ENCODE measurements around the gene OR9A2.
A peak's percentile ranks its signal among the peaks of the same experiment; 100 is the strongest.

The OR9A2 gene

GRCh38 chr7:143027032-143027431, at the start of gene OR9A2:
OR9A2 (minus strand) TSS chr7:143027132; CDS start chr7:143027132, 0 bp downstream.
- H3K4me3 Mint-ChIP-seq = no peak within 1 kb of the TSS
- DNase-seq (no peak), ATAC-seq (no peak)
- no peak within 1 kb of the TSS for H3K27ac Mint-ChIP-seq
- no peaks in the 10 kb centered on the region for H3K4me1 Mint-ChIP-seq
- peaks cover 15% of the 10 kb centered on the region for H3K27me3 Mint-ChIP-seq
- no peaks in the 10 kb centered on the region for H3K9me3 Mint-ChIP-seq

- H3K27ac Mint-ChIP-seq = no peak overlapping the region
- ATAC-seq (no peak), DNase-seq (no peak)
- peaks cover 37% of the 10 kb centered on the region for H3K27me3 Mint-ChIP-seq
- no peaks in the 10 kb centered on the region for H3K4me1 Mint-ChIP-seq
- no peak overlapping the region for H3K4me3 Mint-ChIP-seq
- H3K9me3 Mint-ChIP-seq = peaks cover 0 to 8% of the 10 kb centered on the region in 2 donors
Observed at GRCh38 chr7:143074141-143074540, 47.2 kb upstream of the OR9A2 start.

GRCh38 chr7:143073556-143073955, 46.6 kb upstream of the OR9A2 start:
- H3K4me3 Mint-ChIP-seq = no peak overlapping the region
- no peaks in the 10 kb centered on the region for H3K4me1 Mint-ChIP-seq
- peaks cover 32% of the 10 kb centered on the region for H3K27me3 Mint-ChIP-seq
- peaks cover 0 to 8% of the 10 kb centered on the region in 2 donors for H3K9me3 Mint-ChIP-seq
- ATAC-seq = no peak
- no peak overlapping the region for H3K27ac Mint-ChIP-seq
- DNase-seq = no peak

- Mint-ChIP-seq H3K27me3 (peaks cover 24% of the 10 kb centered on the region), H3K4me3 (no peak overlapping the region), H3K27ac (no peak overlapping the region), H3K4me1 (no peaks in the 10 kb centered on the region), H3K9me3 (no peaks in the 10 kb centered on the region)
- DNase-seq = no peak
- no peak for ATAC-seq
Observed at GRCh38 chr7:143069912-143070500, 43.1 kb upstream of the OR9A2 start.

GRCh38 chr7:143068446-143068845, 41.5 kb upstream of the OR9A2 start:
- H3K4me3 Mint-ChIP-seq = no peak overlapping the region
- H3K27me3 Mint-ChIP-seq = peaks cover 14% of the 10 kb centered on the region
- no peak for ATAC-seq
- no peaks in the 10 kb centered on the region for H3K9me3 Mint-ChIP-seq
- no peak for DNase-seq
- no peak overlapping the region for H3K27ac Mint-ChIP-seq
- no peaks in the 10 kb centered on the region for H3K4me1 Mint-ChIP-seq

- ATAC-seq (no peak), DNase-seq (no peak)
- Mint-ChIP-seq H3K27ac (no peak overlapping the region), H3K27me3 (no peaks in the 10 kb centered on the region), H3K4me1 (no peaks in the 10 kb centered on the region), H3K9me3 (peaks cover 0 to 8% of the 10 kb centered on the region in 2 donors), H3K4me3 (no peak overlapping the region)
Observed at GRCh38 chr7:143063741-143064140, 36.8 kb upstream of the OR9A2 start.

- Mint-ChIP-seq H3K9me3 (peaks cover 0 to 4% of the 10 kb centered on the region in 2 donors), H3K4me3 (no peak overlapping the region), H3K27ac (no peak overlapping the region), H3K4me1 (no peaks in the 10 kb centered on the region), H3K27me3 (no peaks in the 10 kb centered on the region)
- no peak for ATAC-seq
- no peak for DNase-seq
Observed at GRCh38 chr7:143055754-143056153, 28.8 kb upstream of the OR9A2 start.

- ATAC-seq (no peak), DNase-seq (no peak)
- Mint-ChIP-seq H3K27ac (no peak overlapping the region), H3K4me3 (no peak overlapping the region), H3K9me3 (peaks cover 0 to 4% of the 10 kb centered on the region in 2 donors), H3K4me1 (no peaks in the 10 kb centered on the region), H3K27me3 (no peaks in the 10 kb centered on the region)
Observed at GRCh38 chr7:143054621-143055020, 27.7 kb upstream of the OR9A2 start.

GRCh38 chr7:143052041-143052440, 25.1 kb upstream of the OR9A2 start, which contains the start of gene OR6V1:
OR6V1 (plus strand) TSS chr7:143052341; CDS start chr7:143052341, 0 bp downstream.
- no peak within 1 kb of the TSS for H3K4me3 Mint-ChIP-seq

GRCh38 chr7:143050931-143051330, 24.0 kb upstream of the OR9A2 start:
- DNase-seq = no peak
- H3K27me3 Mint-ChIP-seq = no peaks in the 10 kb centered on the region
- ATAC-seq = no peak
- H3K4me1 Mint-ChIP-seq = no peaks in the 10 kb centered on the region
- no peak overlapping the region for H3K4me3 Mint-ChIP-seq
- H3K9me3 Mint-ChIP-seq = peaks cover 0 to 1% of the 10 kb centered on the region in 2 donors
- H3K27ac Mint-ChIP-seq = no peak overlapping the region

More at GRCh38 chr7:143052041-143052440, 25.1 kb upstream of the OR9A2 start, which contains the start of gene OR6V1:
- H3K27me3 Mint-ChIP-seq = no peaks in the 10 kb centered on the region
- H3K4me1 Mint-ChIP-seq = no peaks in the 10 kb centered on the region
- no peak for ATAC-seq
- peak within 1 kb of the TSS in 1 of 2 donors; percentile 27 for H3K27ac Mint-ChIP-seq
- H3K9me3 Mint-ChIP-seq = peaks cover 0 to 4% of the 10 kb centered on the region in 2 donors
- DNase-seq = no peak

- H3K9me3 Mint-ChIP-seq = no peaks in the 10 kb centered on the region
- no peak overlapping the region for H3K27ac Mint-ChIP-seq
- H3K27me3 Mint-ChIP-seq = no peaks in the 10 kb centered on the region
- ATAC-seq (no peak), DNase-seq (no peak)
- no peaks in the 10 kb centered on the region for H3K4me1 Mint-ChIP-seq
- no peak overlapping the region for H3K4me3 Mint-ChIP-seq
Observed at GRCh38 chr7:143049362-143049761, 22.4 kb upstream of the OR9A2 start.

- Mint-ChIP-seq H3K27me3 (no peaks in the 10 kb centered on the region), H3K4me1 (no peaks in the 10 kb centered on the region), H3K9me3 (no peaks in the 10 kb centered on the region), H3K4me3 (no peak overlapping the region), H3K27ac (no peak overlapping the region)
- no peak for DNase-seq
- peak; percentile 41 for ATAC-seq
Observed at GRCh38 chr7:143048827-143049226, 21.9 kb upstream of the OR9A2 start.

GRCh38 chr7:143047326-143047725, 20.4 kb upstream of the OR9A2 start:
- no peak overlapping the region for H3K4me3 Mint-ChIP-seq
- H3K27ac Mint-ChIP-seq = no peak overlapping the region
- DNase-seq (no peak), ATAC-seq (no peak)
- no peaks in the 10 kb centered on the region for H3K4me1 Mint-ChIP-seq
- no peaks in the 10 kb centered on the region for H3K9me3 Mint-ChIP-seq
- peaks cover 11% of the 10 kb centered on the region for H3K27me3 Mint-ChIP-seq

- Mint-ChIP-seq H3K4me3 (no peak overlapping the region), H3K27ac (no peak overlapping the region), H3K27me3 (peaks cover 11% of the 10 kb centered on the region), H3K4me1 (no peaks in the 10 kb centered on the region), H3K9me3 (no peaks in the 10 kb centered on the region)
- DNase-seq (no peak), ATAC-seq (no peak)
Observed at GRCh38 chr7:143046426-143046851, 19.5 kb upstream of the OR9A2 start.

GRCh38 chr7:143043391-143043790, 16.5 kb upstream of the OR9A2 start:
- peaks cover 11% of the 10 kb centered on the region for H3K27me3 Mint-ChIP-seq
- no peak for DNase-seq

GRCh38 chr7:143042790-143043271, 15.9 kb upstream of the OR9A2 start:
- Mint-ChIP-seq H3K4me3 (no peak overlapping the region), H3K27me3 (peaks cover 11% of the 10 kb centered on the region), H3K9me3 (no peaks in the 10 kb centered on the region), H3K27ac (no peak overlapping the region), H3K4me1 (no peaks in the 10 kb centered on the region)
- no peak for ATAC-seq
- no peak for DNase-seq

More at GRCh38 chr7:143043391-143043790, 16.5 kb upstream of the OR9A2 start:
- H3K9me3 Mint-ChIP-seq = no peaks in the 10 kb centered on the region
- no peaks in the 10 kb centered on the region for H3K4me1 Mint-ChIP-seq
- no peak overlapping the region for H3K27ac Mint-ChIP-seq
- no peak overlapping the region for H3K4me3 Mint-ChIP-seq
- ATAC-seq = no peak
